ENCODE results near the gene TFDP2.

Gene TFDP2

DNA sequence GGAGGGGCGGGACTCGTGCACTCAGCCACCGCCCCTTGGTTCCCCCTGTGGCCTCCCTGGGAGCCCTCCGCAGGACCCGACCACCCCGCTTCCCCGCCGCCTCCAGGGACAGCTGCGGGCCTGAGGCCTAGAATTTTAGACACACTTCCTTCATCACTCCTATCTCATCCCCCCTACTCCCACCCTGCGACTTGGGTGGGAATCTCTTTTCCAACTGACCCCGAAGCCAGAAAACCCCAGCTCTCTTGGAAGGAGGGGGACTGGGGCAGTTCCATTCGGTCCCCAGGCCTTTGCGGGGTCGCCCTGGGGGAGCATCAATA lies 289 bp upstream of the TFDP2 start (continued):
- TF ChIP-seq ZNF274 (IDR thresholded peaks at IDR 0.05; ENCODE audit: low read length) (no peak), ZNF274 (tag by site-specific recombination; IDR thresholded peaks at IDR 0.05; ENCODE audit: borderline replicate concordance) (no peak), SCRT2 (tag by site-specific recombination; IDR thresholded peaks at IDR 0.05) (no peak), MYNN (tag by site-specific recombination; IDR thresholded peaks at IDR 0.05; ENCODE audit: borderline replicate concordance) (no peak), GFI1B (tag by site-specific recombination; IDR thresholded peaks at IDR 0.05) (no peak), ZNF544 (tag by site-specific recombination; IDR thresholded peaks at IDR 0.05) (no peak), ZNF366 (tag by site-specific recombination; conservative IDR thresholded peaks at IDR 0.05) (no peak), ZNF843 (tag by site-specific recombination; IDR thresholded peaks at IDR 0.05) (no peak), SP2 (tag by site-specific recombination; IDR thresholded peaks at IDR 0.05) (no peak), KLF8 (tag by site-specific recombination; IDR thresholded peaks at IDR 0.05) (0 out of 2 replicates have a peak, but pooled peaks have one; percentile 3), ZNF335 (tag by site-specific recombination; conservative IDR thresholded peaks at IDR 0.05) (peak; percentile 55), ZNF311 (tag by site-specific recombination; IDR thresholded peaks at IDR 0.05; ENCODE audit: borderline replicate concordance) (no peak), SP3 (tag by site-specific recombination; IDR thresholded peaks at IDR 0.05) (peak; percentile 3; the same call in 1 of the 2 replicates), ZBTB8A (tag by site-specific recombination; IDR thresholded peaks at IDR 0.05) (no peak)
- TF ChIP-seq, protein P1, sequence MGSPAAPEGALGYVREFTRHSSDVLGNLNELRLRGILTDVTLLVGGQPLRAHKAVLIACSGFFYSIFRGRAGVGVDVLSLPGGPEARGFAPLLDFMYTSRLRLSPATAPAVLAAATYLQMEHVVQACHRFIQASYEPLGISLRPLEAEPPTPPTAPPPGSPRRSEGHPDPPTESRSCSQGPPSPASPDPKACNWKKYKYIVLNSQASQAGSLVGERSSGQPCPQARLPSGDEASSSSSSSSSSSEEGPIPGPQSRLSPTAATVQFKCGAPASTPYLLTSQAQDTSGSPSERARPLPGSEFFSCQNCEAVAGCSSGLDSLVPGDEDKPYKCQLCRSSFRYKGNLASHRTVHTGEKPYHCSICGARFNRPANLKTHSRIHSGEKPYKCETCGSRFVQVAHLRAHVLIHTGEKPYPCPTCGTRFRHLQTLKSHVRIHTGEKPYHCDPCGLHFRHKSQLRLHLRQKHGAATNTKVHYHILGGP (tag by site-specific recombination; IDR thresholded peaks at IDR 0.05): no peak
- TF ChIP-seq, protein P2, sequence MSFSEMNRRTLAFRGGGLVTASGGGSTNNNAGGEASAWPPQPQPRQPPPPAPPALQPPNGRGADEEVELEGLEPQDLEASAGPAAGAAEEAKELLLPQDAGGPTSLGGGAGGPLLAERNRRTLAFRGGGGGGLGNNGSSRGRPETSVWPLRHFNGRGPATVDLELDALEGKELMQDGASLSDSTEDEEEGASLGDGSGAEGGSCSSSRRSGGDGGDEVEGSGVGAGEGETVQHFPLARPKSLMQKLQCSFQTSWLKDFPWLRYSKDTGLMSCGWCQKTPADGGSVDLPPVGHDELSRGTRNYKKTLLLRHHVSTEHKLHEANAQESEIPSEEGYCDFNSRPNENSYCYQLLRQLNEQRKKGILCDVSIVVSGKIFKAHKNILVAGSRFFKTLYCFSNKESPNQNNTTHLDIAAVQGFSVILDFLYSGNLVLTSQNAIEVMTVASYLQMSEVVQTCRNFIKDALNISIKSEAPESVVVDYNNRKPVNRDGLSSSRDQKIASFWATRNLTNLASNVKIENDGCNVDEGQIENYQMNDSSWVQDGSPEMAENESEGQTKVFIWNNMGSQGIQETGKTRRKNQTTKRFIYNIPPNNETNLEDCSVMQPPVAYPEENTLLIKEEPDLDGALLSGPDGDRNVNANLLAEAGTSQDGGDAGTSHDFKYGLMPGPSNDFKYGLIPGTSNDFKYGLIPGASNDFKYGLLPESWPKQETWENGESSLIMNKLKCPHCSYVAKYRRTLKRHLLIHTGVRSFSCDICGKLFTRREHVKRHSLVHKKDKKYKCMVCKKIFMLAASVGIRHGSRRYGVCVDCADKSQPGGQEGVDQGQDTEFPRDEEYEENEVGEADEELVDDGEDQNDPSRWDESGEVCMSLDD (tag by site-specific recombination; IDR thresholded peaks at IDR 0.05): 0 out of 2 replicates have a peak, but pooled peaks have one; percentile 22
- TF ChIP-seq, protein P3, sequence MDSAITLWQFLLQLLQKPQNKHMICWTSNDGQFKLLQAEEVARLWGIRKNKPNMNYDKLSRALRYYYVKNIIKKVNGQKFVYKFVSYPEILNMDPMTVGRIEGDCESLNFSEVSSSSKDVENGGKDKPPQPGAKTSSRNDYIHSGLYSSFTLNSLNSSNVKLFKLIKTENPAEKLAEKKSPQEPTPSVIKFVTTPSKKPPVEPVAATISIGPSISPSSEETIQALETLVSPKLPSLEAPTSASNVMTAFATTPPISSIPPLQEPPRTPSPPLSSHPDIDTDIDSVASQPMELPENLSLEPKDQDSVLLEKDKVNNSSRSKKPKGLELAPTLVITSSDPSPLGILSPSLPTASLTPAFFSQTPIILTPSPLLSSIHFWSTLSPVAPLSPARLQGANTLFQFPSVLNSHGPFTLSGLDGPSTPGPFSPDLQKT (IDR thresholded peaks at IDR 0.05; ENCODE audit: borderline replicate concordance, low read depth, low read length): no peak

DNA sequence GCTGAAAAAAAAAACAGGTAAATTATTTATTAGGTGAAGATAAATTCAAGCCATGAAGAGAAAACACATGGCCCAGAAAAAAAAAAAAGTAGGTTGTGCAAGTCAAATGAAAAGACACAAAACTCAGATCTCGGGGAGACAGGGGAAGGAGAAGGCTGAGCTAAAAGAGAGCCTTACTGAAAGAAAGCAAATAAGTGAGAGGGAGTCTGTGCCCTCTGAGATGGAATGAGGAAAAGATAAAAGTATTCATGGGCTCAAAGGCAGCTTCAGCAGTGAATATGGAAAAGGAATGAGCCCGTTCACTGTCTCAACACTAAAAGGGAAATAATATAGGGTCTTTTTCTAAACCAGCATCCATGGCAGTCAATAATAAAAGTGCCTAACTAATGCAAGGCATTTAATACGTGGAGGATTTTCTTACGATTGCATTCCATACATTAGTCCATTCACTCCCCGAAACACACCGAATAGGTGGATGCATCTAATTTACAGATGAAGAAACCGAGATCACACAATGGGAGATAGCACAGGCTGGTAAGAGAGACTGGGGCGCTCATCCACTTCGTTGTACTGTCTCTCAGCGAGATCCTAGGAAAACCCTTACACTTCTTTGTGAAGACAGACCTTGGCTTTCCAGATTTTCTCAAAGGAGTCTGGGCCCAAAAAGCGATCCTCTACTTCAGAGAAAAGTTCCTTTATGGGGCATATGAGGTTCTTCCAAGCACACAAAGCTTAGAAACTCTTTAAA lies 1.1 kb downstream of the TFDP2 start:
- CTCF ChIA-PET: no interaction called here
- POLR2A ChIA-PET: no interaction called here
- no peaks in the 10 kb centered on the region for H3K4me1 ChIP-seq (ENCODE audit: control insufficient read depth, insufficient read depth, low read length)
- H3K27ac ChIP-seq (ENCODE audit: extremely low read depth, low read depth, low read length): peak overlapping the region; percentile 62; the same call in 1 of the 2 replicates
- no peaks in the 10 kb centered on the region for H3K9me3 ChIP-seq (ENCODE audit: control insufficient read depth, insufficient read depth, low read depth, low read length)
- no peaks in the 10 kb centered on the region for H3K36me3 ChIP-seq (ENCODE audit: control insufficient read depth in 2 of 2, insufficient read depth in 1 of 2, low read length in 2 of 2)
- H3K4me3 ChIP-seq (ENCODE audit: low read depth, low read length): peak overlapping the region; percentile 83
- TF ChIP-seq ZNF596 (tag by site-specific recombination; IDR thresholded peaks at IDR 0.05) (no peak), MYNN (tag by site-specific recombination; IDR thresholded peaks at IDR 0.05; ENCODE audit: borderline replicate concordance) (no peak), EGR2 (tag by site-specific recombination; IDR thresholded peaks at IDR 0.05; ENCODE audit: low read depth) (no peak), ZBTB20 (tag by site-specific recombination; IDR thresholded peaks at IDR 0.05) (peak; percentile 43; the same call in 1 of the 2 replicates), ZNF791 (tag by site-specific recombination; IDR thresholded peaks at IDR 0.05) (no peak), ZNF214 (tag by site-specific recombination; IDR thresholded peaks at IDR 0.05; ENCODE audit: borderline replicate concordance) (no peak), ZBTB8A (tag by site-specific recombination; IDR thresholded peaks at IDR 0.05) (no peak), KLF16 (tag by site-specific recombination; IDR thresholded peaks at IDR 0.05) (no peak), ZNF266 (tag by site-specific recombination; IDR thresholded peaks at IDR 0.05; ENCODE audit: low read depth) (no peak), ZNF600 (tag by site-specific recombination; IDR thresholded peaks at IDR 0.05) (peak; percentile 19; the same call in 1 of the 2 replicates), ZNF654 (tag by site-specific recombination; IDR thresholded peaks at IDR 0.05; ENCODE audit: low read depth) (no peak), ZNF510 (tag by site-specific recombination; IDR thresholded peaks at IDR 0.05; ENCODE audit: insufficient replicate concordance) (no peak), KLF8 (tag by site-specific recombination; IDR thresholded peaks at IDR 0.05) (no peak), ZNF843 (tag by site-specific recombination; IDR thresholded peaks at IDR 0.05) (no peak), GLIS2 (tag by site-specific recombination; IDR thresholded peaks at IDR 0.05) (no peak), ZNF433 (tag by site-specific recombination; IDR thresholded peaks at IDR 0.05; ENCODE audit: low read depth) (no peak)
- TF ChIP-seq, protein P4, sequence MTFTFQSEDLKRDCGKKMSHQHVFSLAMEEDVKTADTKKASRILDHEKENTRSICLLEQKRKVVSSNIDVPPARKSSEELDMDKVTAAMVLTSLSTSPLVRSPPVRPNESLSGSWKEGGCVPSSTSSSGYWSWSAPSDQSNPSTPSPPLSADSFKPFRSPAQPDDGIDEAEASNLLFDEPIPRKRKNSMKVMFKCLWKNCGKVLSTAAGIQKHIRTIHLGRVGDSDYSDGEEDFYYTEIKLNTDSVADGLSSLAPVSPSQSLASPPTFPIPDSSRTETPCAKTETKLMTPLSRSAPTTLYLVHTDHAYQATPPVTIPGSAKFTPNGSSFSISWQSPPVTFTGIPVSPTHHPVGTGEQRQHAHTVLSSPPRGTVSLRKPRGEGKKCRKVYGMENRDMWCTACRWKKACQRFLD (tag by site-specific recombination; IDR thresholded peaks at IDR 0.05): no peak
- TF ChIP-seq, protein P1 (tag by site-specific recombination; IDR thresholded peaks at IDR 0.05): no peak
